Suprapubic skin (tissue), 4 donors: ENCODE measurements around the gene SLC25A25. TPM values are rescaled to one million over a fixed set of nuclear protein-coding genes. Genes with fewer than 3 reads are reported as not detected.

ENCODE experiments used
- DNase-seq, 2 donors: peaks; one replicate each; pipeline ENCODE4 v3.0.0-alpha.2; 2019; ENCODE audit warnings: low spot score in 2 of 2
- H3K27ac ChIP-seq: fragments of 200-600 bp; sonication (generic); one replicate; pipeline ENCODE4 v1.5.1; 2019
- H3K27me3 ChIP-seq: fragments of 200-600 bp; sonication (generic); one replicate; pipeline ENCODE4 v1.5.1; 2019
- H3K36me3 ChIP-seq: fragments of 200-600 bp; sonication (generic); one replicate; pipeline ENCODE4 v1.5.1; 2019
- H3K4me1 ChIP-seq: fragments of 200-600 bp; sonication (generic); one replicate; pipeline ENCODE4 v1.5.1; 2019
- H3K4me3 ChIP-seq: fragments of 200-600 bp; sonication (generic); one replicate; pipeline ENCODE4 v1.5.1; 2019; ENCODE audit warnings: mild to moderate bottlenecking
- H3K9me3 ChIP-seq: fragments of 200-600 bp; sonication (generic); one replicate; pipeline ENCODE4 v1.5.1; 2019
- EP300 ChIP-seq: sonication (generic); formaldehyde crosslinking; IDR thresholded peaks from one replicate; pipeline ENCODE4 v1.6.1; 2017; ENCODE audit warnings: antibody characterized with exemption
- POLR2A ChIP-seq, 2 donors: fragments of 450-650 bp; IDR thresholded peaks; one replicate each; pipeline ENCODE4 v1.6.1; 2017; ENCODE audit warnings: antibody characterized with exemption in 2 of 2, mild to moderate bottlenecking in 2 of 2, moderate library complexity in 2 of 2
- POLR2AphosphoS5 ChIP-seq, 3 donors: sonication (generic); formaldehyde crosslinking; IDR thresholded peaks; one replicate each; pipeline ENCODE4 v1.6.1; 2017; ENCODE audit warnings: antibody characterized with exemption in 3 of 3
- WGBS: methylation state at CpG from one replicate; pipeline ENCODE4 v1.1.5; 2018; 5-methylcytosine and 5-hydroxymethylcytosine counted together
- total RNA-seq, 4 donors: library from RNA; depleted of rRNA; stranded (reverse); fragments of >200 nt; gene quantifications; one replicate each; pipeline ENCODE4 v1.1.0, GENCODE V29; 2016
- TF ChIP-seq, protein P1 (sequence below), 2 donors: fragments of 200-600 bp in 1 of 2; fragments of 450-650 bp in 1 of 2; sonication (generic) in 1 of 2; IDR thresholded peaks; one replicate each; pipeline ENCODE4 v1.5.1; 2016 to 2019; ENCODE audit warnings: antibody characterized with exemption in 2 of 2, mild to moderate bottlenecking in 1 of 2, moderate library complexity in 1 of 2

Gene SLC25A25
- total RNA-seq, 4 donors from 2014 or later: 37.9 to 106 (median 66.5) TPM

DNA sequence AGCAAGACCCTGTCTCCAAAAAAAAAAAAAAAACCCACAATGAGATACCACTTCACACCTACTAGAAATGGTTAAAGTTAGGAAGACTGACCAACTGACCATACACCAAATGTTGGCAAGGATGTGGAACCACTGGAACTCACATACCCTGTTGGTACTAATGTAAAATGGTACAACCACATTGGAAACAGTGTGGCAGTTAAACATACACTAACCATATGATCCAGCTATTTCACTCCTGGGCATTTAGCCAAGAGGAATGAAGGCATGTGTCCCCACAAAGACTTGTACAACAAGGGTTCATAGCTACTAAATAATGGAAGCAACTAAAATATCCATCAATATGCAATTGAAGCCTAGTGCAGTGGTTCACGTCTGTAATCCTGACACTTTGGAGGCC lies 22.2 kb upstream of the SLC25A25 start:
- no peak for DNase-seq
- 64% methylated on average over 1 of the region's 1 CpG for WGBS
- no peaks in the 10 kb centered on the region for H3K9me3 ChIP-seq
- no peaks in the 10 kb centered on the region for H3K27me3 ChIP-seq
- H3K4me3 ChIP-seq: no peak overlapping the region
- H3K4me1 ChIP-seq: peaks cover 6% of the 10 kb centered on the region
- no peaks in the 10 kb centered on the region for H3K36me3 ChIP-seq
- no peak overlapping the region for H3K27ac ChIP-seq
- TF ChIP-seq, protein P1, sequence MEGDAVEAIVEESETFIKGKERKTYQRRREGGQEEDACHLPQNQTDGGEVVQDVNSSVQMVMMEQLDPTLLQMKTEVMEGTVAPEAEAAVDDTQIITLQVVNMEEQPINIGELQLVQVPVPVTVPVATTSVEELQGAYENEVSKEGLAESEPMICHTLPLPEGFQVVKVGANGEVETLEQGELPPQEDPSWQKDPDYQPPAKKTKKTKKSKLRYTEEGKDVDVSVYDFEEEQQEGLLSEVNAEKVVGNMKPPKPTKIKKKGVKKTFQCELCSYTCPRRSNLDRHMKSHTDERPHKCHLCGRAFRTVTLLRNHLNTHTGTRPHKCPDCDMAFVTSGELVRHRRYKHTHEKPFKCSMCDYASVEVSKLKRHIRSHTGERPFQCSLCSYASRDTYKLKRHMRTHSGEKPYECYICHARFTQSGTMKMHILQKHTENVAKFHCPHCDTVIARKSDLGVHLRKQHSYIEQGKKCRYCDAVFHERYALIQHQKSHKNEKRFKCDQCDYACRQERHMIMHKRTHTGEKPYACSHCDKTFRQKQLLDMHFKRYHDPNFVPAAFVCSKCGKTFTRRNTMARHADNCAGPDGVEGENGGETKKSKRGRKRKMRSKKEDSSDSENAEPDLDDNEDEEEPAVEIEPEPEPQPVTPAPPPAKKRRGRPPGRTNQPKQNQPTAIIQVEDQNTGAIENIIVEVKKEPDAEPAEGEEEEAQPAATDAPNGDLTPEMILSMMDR (IDR thresholded peaks at IDR 0.05): no peak
- no peak for TF ChIP-seq POLR2AphosphoS5 (IDR thresholded peaks at IDR 0.05)

DNA sequence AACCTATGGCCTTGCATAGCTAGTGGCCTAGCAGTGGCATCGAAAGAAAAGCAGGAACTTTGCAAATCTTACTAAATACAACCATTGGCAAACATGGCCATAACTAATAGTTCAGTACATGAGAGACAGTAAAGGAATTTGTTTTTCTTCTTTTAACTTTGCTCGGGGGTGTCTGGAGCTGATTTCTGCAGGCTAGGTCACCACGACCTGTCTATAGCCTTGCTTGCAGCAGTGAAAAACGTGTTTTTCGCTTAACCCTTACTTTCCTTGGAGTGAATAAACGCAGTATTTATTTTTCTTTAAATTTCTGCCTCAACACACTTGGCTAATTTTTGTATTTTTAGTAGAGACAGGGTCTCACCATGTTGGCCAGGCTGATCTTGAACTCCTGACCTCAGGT lies 20.8 kb upstream of the SLC25A25 start:
- H3K4me3 ChIP-seq: no peak overlapping the region
- no peak overlapping the region for H3K27ac ChIP-seq
- H3K27me3 ChIP-seq: no peaks in the 10 kb centered on the region
- H3K36me3 ChIP-seq: no peaks in the 10 kb centered on the region
- no peaks in the 10 kb centered on the region for H3K9me3 ChIP-seq
- no peak for DNase-seq
- 76% methylated on average over 6 of the region's 6 CpGs for WGBS
- TF ChIP-seq POLR2AphosphoS5 (IDR thresholded peaks at IDR 0.05) (no peak), EP300 (no peak)
- TF ChIP-seq, protein P1 (IDR thresholded peaks at IDR 0.05): no peak
- H3K4me1 ChIP-seq: peaks cover 15% of the 10 kb centered on the region

- no peak for DNase-seq
- Histone ChIP-seq H3K36me3 (no peaks in the 10 kb centered on the region), H3K27ac (no peak overlapping the region), H3K27me3 (no peaks in the 10 kb centered on the region), H3K9me3 (no peaks in the 10 kb centered on the region), H3K4me1 (peaks cover 20% of the 10 kb centered on the region), H3K4me3 (no peak overlapping the region)
- TF ChIP-seq EP300: no peak
- no peak for TF ChIP-seq POLR2A (IDR thresholded peaks at IDR 0.05)
- TF ChIP-seq, protein P1 (IDR thresholded peaks at IDR 0.05): no peak
- TF ChIP-seq POLR2AphosphoS5 (IDR thresholded peaks at IDR 0.05): no peak
Measured at GRCh38 chr9:128048663-128049062, 19.4 kb upstream of the SLC25A25 start.

- H3K27me3 ChIP-seq: no peaks in the 10 kb centered on the region
- 64% methylated on average over 3 of the region's 3 CpGs for WGBS
- H3K27ac ChIP-seq: no peak overlapping the region
- no peaks in the 10 kb centered on the region for H3K9me3 ChIP-seq
- no peak for TF ChIP-seq POLR2AphosphoS5 (IDR thresholded peaks at IDR 0.05)
- TF ChIP-seq, protein P1 (IDR thresholded peaks at IDR 0.05): no peak
- TF ChIP-seq POLR2A (IDR thresholded peaks at IDR 0.05): no peak
- no peak for TF ChIP-seq EP300
- peaks cover 27% of the 10 kb centered on the region for H3K4me1 ChIP-seq
- no peak for DNase-seq
- H3K4me3 ChIP-seq: no peak overlapping the region
- no peaks in the 10 kb centered on the region for H3K36me3 ChIP-seq
Measured at GRCh38 chr9:128049843-128050242, 18.2 kb upstream of the SLC25A25 start.

- Histone ChIP-seq H3K4me3 (no peak overlapping the region), H3K9me3 (no peaks in the 10 kb centered on the region), H3K27me3 (no peaks in the 10 kb centered on the region), H3K27ac (no peak overlapping the region), H3K36me3 (no peaks in the 10 kb centered on the region), H3K4me1 (peaks cover 47% of the 10 kb centered on the region)
- TF ChIP-seq POLR2AphosphoS5 (IDR thresholded peaks at IDR 0.05): no peak
- no peak for TF ChIP-seq POLR2A (IDR thresholded peaks at IDR 0.05)
- no peak for TF ChIP-seq EP300
- WGBS: 63% methylated on average over 14 of the region's 15 CpGs
- no peak for DNase-seq
Measured at GRCh38 chr9:128051932-128052709, 15.9 kb upstream of the SLC25A25 start.
